ENCODE data around the gene CNTD1.
A peak's percentile ranks its signal among the peaks of the same experiment; 100 is the strongest.

Gene CNTD1

GRCh38 chr17:42779936-42780850 is 18.5 kb upstream of the CNTD1 start, which contains the start of gene WNK4:
TSS of gene WNK4 (plus strand) at chr17:42780610. CDS start at chr17:42780699, 89 bp downstream.
- DNase-seq: no peak

- no peak for DNase-seq
Observed at GRCh38 chr17:42780851-42781638, 17.6 kb upstream of the CNTD1 start.

- DNase-seq: no peak
Observed at GRCh38 chr17:42781639-42782165, 17.0 kb upstream of the CNTD1 start.

GRCh38 chr17:42782166-42783061 is 16.2 kb upstream of the CNTD1 start:
- DNase-seq: no peak

GRCh38 chr17:42783062-42783790 is 15.4 kb upstream of the CNTD1 start:
- DNase-seq: no peak

- no peak for DNase-seq
Observed at GRCh38 chr17:42783791-42784138, 14.9 kb upstream of the CNTD1 start.

- DNase-seq: no peak
Observed at GRCh38 chr17:42784409-42784808, 14.3 kb upstream of the CNTD1 start.

- no peak for DNase-seq
Observed at GRCh38 chr17:42784811-42785592, 13.7 kb upstream of the CNTD1 start.

GRCh38 chr17:42787266-42787665 is 11.4 kb upstream of the CNTD1 start:
- no peak for DNase-seq

GRCh38 chr17:42791948-42792347 is 6.7 kb upstream of the CNTD1 start:
- DNase-seq: no peak

- no peak for DNase-seq
Observed at GRCh38 chr17:42792545-42792944, 6.1 kb upstream of the CNTD1 start.

- DNase-seq: no peak
Observed at GRCh38 chr17:42795061-42795460, 3.6 kb upstream of the CNTD1 start.

GRCh38 chr17:42795465-42795864 is 3.2 kb upstream of the CNTD1 start:
- no peak for DNase-seq

- DNase-seq: no peak
Observed at GRCh38 chr17:42796066-42796758, 2.4 kb upstream of the CNTD1 start.

- no peak for DNase-seq
Observed at GRCh38 chr17:42797067-42798007, 1.3 kb upstream of the CNTD1 start.

GRCh38 chr17:42798011-42798382 is 664 bp upstream of the CNTD1 start:
- no peak for DNase-seq

GRCh38 chr17:42803074-42803883 is 4.6 kb downstream of the CNTD1 start:
- DNase-seq: no peak

- peak; percentile 62 for DNase-seq
Observed at GRCh38 chr17:42804918-42805367, 6.3 kb downstream of the CNTD1 start.

Measured in DMS153 (cell line).